ENCODE results near the gene STIL.
A peak's percentile ranks its signal among the peaks of the same experiment; 100 is the strongest.
"Not testable (repeated sequence)": the region's sequence is repeated elsewhere in the genome, so short reads cannot be mapped to it uniquely, and the experiment has no call there.

STIL gene

GRCh38 chr1:47313915-47314664, at the start of gene STIL:
TSS of gene STIL (minus strand) at chr1:47314147. CDS start at chr1:47310319, 3,828 bp downstream.
- peak; percentile 99 for DNase-seq

- DNase-seq = no peak
These were observed 48.9 kb upstream of the STIL start for GRCh38 chr1:47362828-47363227.

- no peak for DNase-seq
These were observed 47.4 kb upstream of the STIL start for GRCh38 chr1:47361380-47361779.

- no peak for DNase-seq
These were observed 37.4 kb upstream of the STIL start for GRCh38 chr1:47351305-47351704.

- no peak for DNase-seq
These were observed 34.3 kb upstream of the STIL start for GRCh38 chr1:47348246-47348645.

- DNase-seq = no peak
These were observed 33.8 kb upstream of the STIL start for GRCh38 chr1:47347735-47348134.

- not testable (repeated sequence) for DNase-seq
These were observed 33.0 kb upstream of the STIL start for GRCh38 chr1:47346979-47347378.

GRCh38 chr1:47340227-47340626, 26.3 kb upstream of the STIL start:
- DNase-seq = no peak

- DNase-seq = no peak
These were observed 24.5 kb upstream of the STIL start for GRCh38 chr1:47338249-47339077.

GRCh38 chr1:47337350-47337749, 23.4 kb upstream of the STIL start:
- no peak for DNase-seq

- DNase-seq = no peak
These were observed 21.0 kb upstream of the STIL start for GRCh38 chr1:47334765-47335435.

GRCh38 chr1:47333922-47334764, 20.2 kb upstream of the STIL start:
- peak; percentile 73 for DNase-seq

- DNase-seq = peak; percentile 84
These were observed 19.6 kb upstream of the STIL start, which contains the start of gene CMPK1 for GRCh38 chr1:47333578-47333921. TSS of gene CMPK1 (plus strand) at chr1:47333790. CDS start at chr1:47333946, 156 bp downstream.

- no peak for DNase-seq
These were observed 19.0 kb upstream of the STIL start for GRCh38 chr1:47332779-47333577.

- no peak for DNase-seq
These were observed 17.9 kb upstream of the STIL start for GRCh38 chr1:47331875-47332274.

GRCh38 chr1:47330212-47330611, 16.3 kb upstream of the STIL start:
- DNase-seq = no peak

- no peak for DNase-seq
These were observed 15.0 kb upstream of the STIL start for GRCh38 chr1:47328992-47329391.

- DNase-seq = no peak
These were observed 12.3 kb upstream of the STIL start for GRCh38 chr1:47326271-47326670.

- DNase-seq = peak; percentile 91
These were observed 11.6 kb upstream of the STIL start for GRCh38 chr1:47325528-47325927.

GRCh38 chr1:47324682-47325081, 10.7 kb upstream of the STIL start:
- DNase-seq = peak; percentile 68

- peak; percentile 6 for DNase-seq
These were observed 9.7 kb upstream of the STIL start for GRCh38 chr1:47323599-47324031.

GRCh38 chr1:47319968-47320367, 6.0 kb upstream of the STIL start:
- DNase-seq = not testable (repeated sequence)

Measured in NCI-H1436 (cell line).